Thyroid gland (tissue), 4 donors: Measurements from ENCODE around the gene TASOR2.

Source experiments
- POLR2A ChIP-seq, 2 donors: fragments of 450-650 bp; IDR thresholded peaks; one replicate each; pipeline ENCODE4 v1.6.1; 2017; ENCODE audit warnings: antibody characterized with exemption in 2 of 2, mild to moderate bottlenecking in 2 of 2, moderate library complexity in 1 of 2
- TF ChIP-seq, protein P1 (sequence below), 6 experiments: fragments of 200-600 bp in 3 of 6; fragments of 450-650 bp in 3 of 6; sonication (generic) in 3 of 6; IDR thresholded peaks; one replicate each; pipeline ENCODE4 v1.5.1; 2016 to 2019; ENCODE audit warnings: antibody characterized with exemption in 6 of 6, mild to moderate bottlenecking in 2 of 6, inconsistent platforms in 1 of 6, moderate library complexity in 1 of 6

DNA sequence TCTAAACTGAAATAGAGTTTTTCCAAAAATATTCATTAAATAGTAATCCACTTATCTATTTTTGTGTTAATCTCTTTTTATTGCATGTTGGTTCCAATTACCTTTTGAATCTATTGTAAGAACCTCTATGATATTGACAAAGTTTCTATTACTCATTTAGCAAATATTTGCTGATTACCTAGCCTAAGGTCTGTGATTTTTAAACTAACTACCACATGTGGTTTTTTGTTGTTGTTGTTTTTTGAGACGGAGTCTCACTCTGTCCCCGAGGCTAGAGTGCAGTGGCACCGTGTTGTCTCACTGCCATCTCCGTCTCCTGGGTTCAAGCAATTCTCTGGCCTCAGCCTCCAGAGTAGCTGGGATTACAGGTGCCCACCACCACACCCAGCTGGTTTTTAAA, 16.2 kb upstream of the TASOR2 start:
- TF ChIP-seq, protein P1, sequence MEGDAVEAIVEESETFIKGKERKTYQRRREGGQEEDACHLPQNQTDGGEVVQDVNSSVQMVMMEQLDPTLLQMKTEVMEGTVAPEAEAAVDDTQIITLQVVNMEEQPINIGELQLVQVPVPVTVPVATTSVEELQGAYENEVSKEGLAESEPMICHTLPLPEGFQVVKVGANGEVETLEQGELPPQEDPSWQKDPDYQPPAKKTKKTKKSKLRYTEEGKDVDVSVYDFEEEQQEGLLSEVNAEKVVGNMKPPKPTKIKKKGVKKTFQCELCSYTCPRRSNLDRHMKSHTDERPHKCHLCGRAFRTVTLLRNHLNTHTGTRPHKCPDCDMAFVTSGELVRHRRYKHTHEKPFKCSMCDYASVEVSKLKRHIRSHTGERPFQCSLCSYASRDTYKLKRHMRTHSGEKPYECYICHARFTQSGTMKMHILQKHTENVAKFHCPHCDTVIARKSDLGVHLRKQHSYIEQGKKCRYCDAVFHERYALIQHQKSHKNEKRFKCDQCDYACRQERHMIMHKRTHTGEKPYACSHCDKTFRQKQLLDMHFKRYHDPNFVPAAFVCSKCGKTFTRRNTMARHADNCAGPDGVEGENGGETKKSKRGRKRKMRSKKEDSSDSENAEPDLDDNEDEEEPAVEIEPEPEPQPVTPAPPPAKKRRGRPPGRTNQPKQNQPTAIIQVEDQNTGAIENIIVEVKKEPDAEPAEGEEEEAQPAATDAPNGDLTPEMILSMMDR (IDR thresholded peaks at IDR 0.05) = no peak
- TF ChIP-seq POLR2A (IDR thresholded peaks at IDR 0.05) = no peak
